Nephron (organoid): ENCODE data around the gene SLC10A3.

Experiments used
- H3K27ac Mint-ChIP-seq, 3 experiments: 2 replicates each; pipeline ENCODE4 v1.8.0; 2020; ENCODE audit warnings: mixed read lengths in 3 of 3, mild to moderate bottlenecking in 2 of 3, moderate library complexity in 1 of 3
- H3K27me3 Mint-ChIP-seq: 2 replicates; pipeline ENCODE4 v1.8.0; 2021; ENCODE audit warnings: low read depth, mild to moderate bottlenecking, moderate library complexity, mixed read lengths
- H3K36me3 Mint-ChIP-seq: 2 replicates; pipeline ENCODE4 v1.8.0; 2020; ENCODE audit warnings: low read depth, mixed read lengths
- H3K4me1 Mint-ChIP-seq: 2 replicates; pipeline ENCODE4 v1.8.0; 2020; ENCODE audit warnings: mixed read lengths
- H3K4me3 Mint-ChIP-seq, 3 experiments: 2 replicates each; pipeline ENCODE4 v1.8.0; 2020; ENCODE audit warnings: mild to moderate bottlenecking in 3 of 3, mixed read lengths in 3 of 3, moderate library complexity in 2 of 3
- H3K9me3 Mint-ChIP-seq: 2 replicates; pipeline ENCODE4 v1.8.0; 2020; ENCODE audit warnings: mixed read lengths
- TF ChIP-seq, protein P1 (sequence below), 3 experiments: fragments of 200-600 bp; sonication (generic); IDR thresholded peaks; one replicate each; pipeline ENCODE4 v1.5.0; 2021; ENCODE audit warnings: antibody characterized with exemption in 3 of 3; ENCODE audit not compliant: unreplicated experiment in 3 of 3

SLC10A3 gene

GRCh38 chrX:154445776-154446175, 44.7 kb downstream of the SLC10A3 start:
- TF ChIP-seq, protein P1, sequence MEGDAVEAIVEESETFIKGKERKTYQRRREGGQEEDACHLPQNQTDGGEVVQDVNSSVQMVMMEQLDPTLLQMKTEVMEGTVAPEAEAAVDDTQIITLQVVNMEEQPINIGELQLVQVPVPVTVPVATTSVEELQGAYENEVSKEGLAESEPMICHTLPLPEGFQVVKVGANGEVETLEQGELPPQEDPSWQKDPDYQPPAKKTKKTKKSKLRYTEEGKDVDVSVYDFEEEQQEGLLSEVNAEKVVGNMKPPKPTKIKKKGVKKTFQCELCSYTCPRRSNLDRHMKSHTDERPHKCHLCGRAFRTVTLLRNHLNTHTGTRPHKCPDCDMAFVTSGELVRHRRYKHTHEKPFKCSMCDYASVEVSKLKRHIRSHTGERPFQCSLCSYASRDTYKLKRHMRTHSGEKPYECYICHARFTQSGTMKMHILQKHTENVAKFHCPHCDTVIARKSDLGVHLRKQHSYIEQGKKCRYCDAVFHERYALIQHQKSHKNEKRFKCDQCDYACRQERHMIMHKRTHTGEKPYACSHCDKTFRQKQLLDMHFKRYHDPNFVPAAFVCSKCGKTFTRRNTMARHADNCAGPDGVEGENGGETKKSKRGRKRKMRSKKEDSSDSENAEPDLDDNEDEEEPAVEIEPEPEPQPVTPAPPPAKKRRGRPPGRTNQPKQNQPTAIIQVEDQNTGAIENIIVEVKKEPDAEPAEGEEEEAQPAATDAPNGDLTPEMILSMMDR (IDR thresholded peaks at IDR 0.05; ENCODE audit: unreplicated experiment in 3 of 3): no peak
- peaks cover 9% of the 10 kb centered on the region for H3K36me3 Mint-ChIP-seq
- H3K4me3 Mint-ChIP-seq: peak overlapping the region; percentile 49 to 66 (median 51)
- H3K27me3 Mint-ChIP-seq: no peaks in the 10 kb centered on the region
- no peak overlapping the region for H3K27ac Mint-ChIP-seq
- peaks cover 13% of the 10 kb centered on the region for H3K9me3 Mint-ChIP-seq
- H3K4me1 Mint-ChIP-seq: no peaks in the 10 kb centered on the region

- H3K36me3 Mint-ChIP-seq: peaks cover 11% of the 10 kb centered on the region
- H3K4me1 Mint-ChIP-seq: no peaks in the 10 kb centered on the region
- TF ChIP-seq, protein P1 (IDR thresholded peaks at IDR 0.05; ENCODE audit: unreplicated experiment in 3 of 3): no peak
- peaks cover 13% of the 10 kb centered on the region for H3K9me3 Mint-ChIP-seq
- peak overlapping the region; percentile 24 to 34 (median 32) for H3K4me3 Mint-ChIP-seq
- no peaks in the 10 kb centered on the region for H3K27me3 Mint-ChIP-seq
- H3K27ac Mint-ChIP-seq: no peak overlapping the region
Measured at GRCh38 chrX:154444755-154445246, 45.6 kb downstream of the SLC10A3 start.

- Mint-ChIP-seq H3K4me1 (no peaks in the 10 kb centered on the region), H3K4me3 (peak within 1 kb of the TSS; percentile 79 to 84 (median 82)), H3K27ac (peak within 1 kb of the TSS; percentile 31 to 72 (median 42)), H3K36me3 (peaks cover 12% of the 10 kb centered on the region), H3K9me3 (peaks cover 13% of the 10 kb centered on the region), H3K27me3 (no peaks in the 10 kb centered on the region)
- TF ChIP-seq, protein P1 (IDR thresholded peaks at IDR 0.05; ENCODE audit: unreplicated experiment in 3 of 3): no peak
Measured at GRCh38 chrX:154443992-154444754, 46.3 kb downstream of the SLC10A3 start, which contains the start of gene FAM50A. TSS of gene FAM50A (plus strand) at chrX:154444141. CDS start at chrX:154444236, 95 bp downstream.

GRCh38 chrX:154443479-154443910, 46.9 kb downstream of the SLC10A3 start:
- peak overlapping the region; percentile 31 to 72 (median 42) for H3K27ac Mint-ChIP-seq
- H3K4me1 Mint-ChIP-seq: no peaks in the 10 kb centered on the region
- peaks cover 15% of the 10 kb centered on the region for H3K36me3 Mint-ChIP-seq
- H3K9me3 Mint-ChIP-seq: peaks cover 13% of the 10 kb centered on the region
- no peaks in the 10 kb centered on the region for H3K27me3 Mint-ChIP-seq
- TF ChIP-seq, protein P1 (IDR thresholded peaks at IDR 0.05; ENCODE audit: unreplicated experiment in 3 of 3): no peak
- peak overlapping the region; percentile 79 to 84 (median 82) for H3K4me3 Mint-ChIP-seq

- Mint-ChIP-seq H3K36me3 (peaks cover 19% of the 10 kb centered on the region), H3K4me1 (peaks cover 6% of the 10 kb centered on the region), H3K4me3 (peak overlapping the region in 2 of 3 experiments; percentile 23 to 50), H3K27me3 (no peaks in the 10 kb centered on the region), H3K9me3 (peaks cover 17% of the 10 kb centered on the region), H3K27ac (no peak overlapping the region)
- TF ChIP-seq, protein P1 (IDR thresholded peaks at IDR 0.05; ENCODE audit: unreplicated experiment in 3 of 3): no peak
Measured at GRCh38 chrX:154441984-154442707, 48.3 kb downstream of the SLC10A3 start.
